PC-9 (cell line): ENCODE measurements around the gene PLAAT3. TPM values are rescaled to one million over a fixed set of nuclear protein-coding genes. Genes with fewer than 3 reads are reported as not detected.

Source experiments
- BruUV-seq: library from RNA; stranded (reverse); fragments of 400-500 nt; replicated peaks from 2 replicates; lab custom pipeline; 2021; lab: Mats Ljungman, UMichigan
- CTCF ChIA-PET: fragments of 300-600 bp; sonication (Branson Sonifier 250); formaldehyde crosslinking; loops from one replicate; lab custom pipeline; 2022; ENCODE audit warnings: antibody characterized with exemption; lab: Charles Lee
- POLR2A ChIA-PET: fragments of 300-600 bp; sonication (Branson Sonifier 250); formaldehyde crosslinking; loops from one replicate; lab custom pipeline; 2022; ENCODE audit warnings: antibody characterized with exemption; ENCODE audit not compliant: unreplicated experiment; lab: Charles Lee
- DNase-seq, 2 experiments: peaks; one replicate each; pipeline versions ENCODE4 v3.0.0 to v3.0.0-alpha.2; 2015 to 2022; ENCODE audit warnings: mixed read lengths in 1 of 2
- H2AFZ ChIP-seq: fragments of 200-600 bp; sonication (generic); 2 replicates; pipeline ENCODE4 v1.8.1; 2017; ENCODE audit warnings: antibody characterized with exemption
- H3F3A ChIP-seq: fragments of 200-600 bp; sonication (generic); 2 replicates; pipeline ENCODE4 v1.8.1; 2017; ENCODE audit warnings: antibody characterized with exemption, mild to moderate bottlenecking, low read depth; ENCODE audit not compliant: insufficient read depth
- H3K27ac ChIP-seq: fragments of 200-600 bp; sonication (generic); 2 replicates; pipeline ENCODE4 v1.6.1; 2016; ENCODE audit warnings: mixed run types
- H3K27me3 ChIP-seq: fragments of 200-600 bp; sonication (generic); 2 replicates; pipeline ENCODE4 v1.6.1; 2016; ENCODE audit warnings: low read depth, mixed run types; ENCODE audit not compliant: insufficient read depth
- H3K36me3 ChIP-seq: fragments of 200-600 bp; sonication (generic); 2 replicates; pipeline ENCODE4 v1.6.1; 2016; ENCODE audit warnings: low read depth, mixed run types
- H3K4me1 ChIP-seq: fragments of 200-600 bp; sonication (generic); replicated peaks from 2 replicates; pipeline ENCODE4 v1.6.1; 2016; ENCODE audit warnings: mixed run types; ENCODE audit not compliant: insufficient read depth
- H3K4me2 ChIP-seq: fragments of 200-600 bp; sonication (generic); 2 replicates; pipeline ENCODE4 v1.6.1; 2017; ENCODE audit warnings: mixed run types
- H3K4me3 ChIP-seq: fragments of 200-600 bp; sonication (generic); 2 replicates; pipeline ENCODE4 v1.6.1; 2016; ENCODE audit warnings: mixed run types
- H3K79me2 ChIP-seq: fragments of 200-600 bp; sonication (generic); 2 replicates; pipeline ENCODE4 v1.6.1; 2017; ENCODE audit warnings: low read depth, mixed run types
- H3K9me2 ChIP-seq: fragments of 200-600 bp; sonication (generic); 2 replicates; pipeline ENCODE4 v1.8.1; 2017; ENCODE audit warnings: mild to moderate bottlenecking; ENCODE audit not compliant: insufficient read depth
- H3K9me3 ChIP-seq: fragments of 200-600 bp; sonication (generic); 2 replicates; pipeline ENCODE4 v1.8.1; 2016; ENCODE audit warnings: low read depth; ENCODE audit not compliant: insufficient read depth
- H4K20me1 ChIP-seq: fragments of 200-600 bp; sonication (generic); 2 replicates; pipeline ENCODE4 v1.8.1; 2017; ENCODE audit not compliant: insufficient read depth
- CTCF ChIP-seq: fragments of 200-600 bp; sonication (generic); conservative IDR thresholded peaks from 2 replicates; pipeline ENCODE4 v1.6.1; 2017; ENCODE audit warnings: mixed run types, antibody characterized with exemption, mild to moderate bottlenecking, moderate library complexity
- EZH2 ChIP-seq: fragments of 200-600 bp; sonication (generic); IDR thresholded peaks from 2 replicates; pipeline ENCODE4 v1.8.0; 2017; ENCODE audit warnings: antibody characterized with exemption, low read depth
- intact Hi-C: fragments of 100-400 bp; cut with micrococcal nuclease; formaldehyde crosslinking; loops from one replicate; pipeline ENCODE4 v1.10.0; 2022; ENCODE audit not compliant: unreplicated experiment
- total RNA-seq: library from RNA; stranded (reverse); gene quantifications from 2 replicates; pipeline ENCODE4 v1.2.3, GENCODE V29; 2021

The PLAAT3 gene
- total RNA-seq, 1 experiment from 2014 or later, result 240 TPM

GRCh38 chr11:63574856-63575602 lies 39.2 kb downstream of the PLAAT3 start:
- H3K27ac ChIP-seq, result no peak overlapping the region
- H3K36me3 ChIP-seq, result peaks cover 27% of the 10 kb centered on the region
- no peaks in the 10 kb centered on the region for H3K9me2 ChIP-seq
- no peak for DNase-seq
- H4K20me1 ChIP-seq, result no peaks in the 10 kb centered on the region
- H3K9me3 ChIP-seq, result peaks cover 11% of the 10 kb centered on the region
- POLR2A ChIA-PET, result no interaction called here
- intact Hi-C loops, result no loop called here
- no peak overlapping the region for H3K4me3 ChIP-seq
- TF ChIP-seq EZH2 (no peak), CTCF (no peak)
- BruUV-seq, result no TSS peak
- H3K27me3 ChIP-seq, result no peaks in the 10 kb centered on the region
- H3K4me1 ChIP-seq, result no peaks in the 10 kb centered on the region
- no peak overlapping the region for H2AFZ ChIP-seq
- H3F3A ChIP-seq, result peaks cover 8% of the 10 kb centered on the region; the same call in 1 of the 2 replicates
- CTCF ChIA-PET, result no interaction called here
- no peak overlapping the region for H3K4me2 ChIP-seq
- H3K79me2 ChIP-seq, result no peaks in the 10 kb centered on the region

GRCh38 chr11:63573881-63574855 lies 40.1 kb downstream of the PLAAT3 start:
- CTCF ChIA-PET, result no interaction called here
- H3K79me2 ChIP-seq, result no peaks in the 10 kb centered on the region
- H4K20me1 ChIP-seq, result no peaks in the 10 kb centered on the region
- H3K27me3 ChIP-seq, result no peaks in the 10 kb centered on the region
- DNase-seq, result no peak
- peaks cover 9% of the 10 kb centered on the region for H3K9me3 ChIP-seq
- TF ChIP-seq CTCF, result no peak
- no peak for TF ChIP-seq EZH2
- no TSS peak for BruUV-seq
- POLR2A ChIA-PET, result no interaction called here
- intact Hi-C loops, result no loop called here
- H3K36me3 ChIP-seq, result peaks cover 24% of the 10 kb centered on the region
- no peaks in the 10 kb centered on the region for H3K9me2 ChIP-seq
- H3K4me2 ChIP-seq, result no peak overlapping the region
- H3K27ac ChIP-seq, result no peak overlapping the region
- H2AFZ ChIP-seq, result no peak overlapping the region
- no peak overlapping the region for H3K4me3 ChIP-seq
- peaks cover 14% of the 10 kb centered on the region; the same call in 1 of the 2 replicates for H3F3A ChIP-seq
- H3K4me1 ChIP-seq, result peaks cover 4% of the 10 kb centered on the region

DNA sequence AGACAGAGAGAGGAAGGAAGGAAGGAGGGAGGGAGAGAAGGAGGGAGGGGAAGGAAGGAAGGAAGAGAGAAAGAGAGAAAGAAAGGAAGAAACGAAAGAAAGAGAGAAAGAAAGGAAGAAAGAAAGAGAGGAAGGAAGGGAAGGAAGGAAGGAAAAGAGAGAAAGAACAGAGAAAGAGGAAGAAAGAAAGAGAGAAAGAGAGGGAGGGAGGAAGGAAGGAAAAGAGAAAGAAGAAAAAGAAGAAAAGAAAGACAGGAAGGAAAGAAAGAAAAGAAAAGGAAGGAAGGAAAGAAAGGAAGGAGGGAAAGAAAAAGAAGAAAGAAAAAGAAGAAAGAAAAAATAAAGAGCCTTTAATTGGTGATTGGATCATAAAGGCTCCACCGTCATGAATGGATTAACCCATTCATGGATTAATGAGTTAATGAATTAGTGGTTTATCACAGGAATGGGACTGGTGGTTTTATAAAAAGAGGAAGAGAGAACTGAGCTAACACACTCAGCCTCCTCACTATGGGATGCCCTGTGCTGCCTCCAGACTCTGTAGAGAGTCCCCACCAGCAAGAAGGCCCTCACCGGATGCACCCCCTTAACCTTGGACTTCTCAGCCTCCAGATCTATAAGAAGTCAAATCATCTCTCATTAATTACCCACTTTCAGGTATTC lies 42.1 kb downstream of the PLAAT3 start:
- Histone ChIP-seq H3F3A (peaks cover 31% of the 10 kb centered on the region), H3K4me1 (peaks cover 24% of the 10 kb centered on the region), H3K4me2 (no peak overlapping the region), H2AFZ (no peak overlapping the region), H3K9me3 (peaks cover 4% of the 10 kb centered on the region; the same call in 1 of the 2 replicates), H4K20me1 (no peaks in the 10 kb centered on the region), H3K27me3 (no peaks in the 10 kb centered on the region), H3K27ac (no peak overlapping the region), H3K9me2 (no peaks in the 10 kb centered on the region), H3K36me3 (peaks cover 19% of the 10 kb centered on the region), H3K4me3 (no peak overlapping the region), H3K79me2 (no peaks in the 10 kb centered on the region)
- CTCF ChIA-PET, result interaction anchor here (0.8 kb wide), 1 partner anchor 65 kb away, joined by 24 read pairs; no protein-coding TSS in a partner anchor
- DNase-seq, result no peak
- no TSS peak for BruUV-seq
- intact Hi-C loops, result no loop called here
- POLR2A ChIA-PET, result no interaction called here
- TF ChIP-seq EZH2, result no peak
